ENCODE measurements around the gene HRH4. TPM values are rescaled to one million over a fixed set of nuclear protein-coding genes. Genes with fewer than 3 reads are reported as not detected.

The HRH4 gene
- total RNA-seq, 1 experiment from 2014 or later = not detected

DNA sequence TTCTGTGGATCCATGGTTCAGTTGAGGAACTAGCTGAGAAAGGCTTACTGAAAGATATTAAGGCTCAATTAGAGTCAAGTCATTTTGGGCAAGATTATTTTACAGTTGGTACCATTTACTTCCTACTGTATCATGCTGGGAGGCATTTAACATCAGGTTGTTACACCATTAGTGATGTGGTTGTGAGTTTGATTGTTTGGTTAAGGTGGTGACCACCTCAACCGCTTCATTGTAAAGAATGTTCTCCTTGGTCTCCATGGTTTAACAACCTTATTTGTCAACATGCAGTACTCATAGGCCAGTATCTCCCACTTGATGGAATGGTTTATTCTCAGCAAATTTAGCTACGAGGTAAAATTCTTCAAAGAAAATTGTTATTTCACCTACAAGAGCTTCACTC is 34.1 kb downstream of the HRH4 start:
- H3K23me2 ChIP-seq (ENCODE audit: insufficient read length, low read depth, low read length, poor library complexity, severe bottlenecking) = no peaks in the 10 kb centered on the region
- no peak overlapping the region for H2BK12ac ChIP-seq (ENCODE audit: insufficient read length, low read depth, low read length)
- no peak overlapping the region for H4K5ac ChIP-seq (ENCODE audit: insufficient read length, low read depth, low read length)
- H3K14ac ChIP-seq (ENCODE audit: insufficient read depth, low read length) = no peak overlapping the region
- TF ChIP-seq, protein P1, sequence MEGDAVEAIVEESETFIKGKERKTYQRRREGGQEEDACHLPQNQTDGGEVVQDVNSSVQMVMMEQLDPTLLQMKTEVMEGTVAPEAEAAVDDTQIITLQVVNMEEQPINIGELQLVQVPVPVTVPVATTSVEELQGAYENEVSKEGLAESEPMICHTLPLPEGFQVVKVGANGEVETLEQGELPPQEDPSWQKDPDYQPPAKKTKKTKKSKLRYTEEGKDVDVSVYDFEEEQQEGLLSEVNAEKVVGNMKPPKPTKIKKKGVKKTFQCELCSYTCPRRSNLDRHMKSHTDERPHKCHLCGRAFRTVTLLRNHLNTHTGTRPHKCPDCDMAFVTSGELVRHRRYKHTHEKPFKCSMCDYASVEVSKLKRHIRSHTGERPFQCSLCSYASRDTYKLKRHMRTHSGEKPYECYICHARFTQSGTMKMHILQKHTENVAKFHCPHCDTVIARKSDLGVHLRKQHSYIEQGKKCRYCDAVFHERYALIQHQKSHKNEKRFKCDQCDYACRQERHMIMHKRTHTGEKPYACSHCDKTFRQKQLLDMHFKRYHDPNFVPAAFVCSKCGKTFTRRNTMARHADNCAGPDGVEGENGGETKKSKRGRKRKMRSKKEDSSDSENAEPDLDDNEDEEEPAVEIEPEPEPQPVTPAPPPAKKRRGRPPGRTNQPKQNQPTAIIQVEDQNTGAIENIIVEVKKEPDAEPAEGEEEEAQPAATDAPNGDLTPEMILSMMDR (conservative IDR thresholded peaks at IDR 0.05) = no peak
- H3K4me2 ChIP-seq (ENCODE audit: insufficient read depth, insufficient read length, low read length) = no peak overlapping the region
- no peak overlapping the region for H3K23ac ChIP-seq (ENCODE audit: insufficient read length, low read depth, low read length)
- H3K27ac ChIP-seq (ENCODE audit: insufficient read length, low read depth, low read length) = no peak overlapping the region
- no peaks in the 10 kb centered on the region for H3K27me3 ChIP-seq (ENCODE audit: insufficient read depth, low read length)
- H2AFZ ChIP-seq (ENCODE audit: low read length) = no peak overlapping the region
- no CpG with 5 or more reads among the region's 2 CpGs for WGBS (ENCODE audit: extremely low coverage, insufficient read length, low lambda C conversion rate)
- Mint-ChIP-seq H3K4me3 (no peak overlapping the region), H3K9me3 (no peaks in the 10 kb centered on the region), H3K4me1 (peaks cover 0 to 6% of the 10 kb centered on the region in 2 experiments; a peak in 1 of 4 replicates), H3K36me3 (ENCODE audit: insufficient read depth in 1 of 3, low read depth in 3 of 3) (no peaks in the 10 kb centered on the region; a peak in 1 of 7 replicates), H3K27ac (no peak overlapping the region), H3K27me3 (ENCODE audit: low read depth) (peaks cover 3% of the 10 kb centered on the region)
- H3K79me2 ChIP-seq (ENCODE audit: insufficient read depth, low read length) = no peaks in the 10 kb centered on the region
- H3K56ac ChIP-seq (ENCODE audit: insufficient read length, low read depth, low read length) = no peak overlapping the region
- no peak overlapping the region for H3T11ph ChIP-seq (ENCODE audit: low read length)
- no peaks in the 10 kb centered on the region for H3K9me3 ChIP-seq (ENCODE audit: control insufficient read depth, low read depth, low read length)
- H3K4ac ChIP-seq (ENCODE audit: low read depth, low read length) = no peak overlapping the region
- H2BK15ac ChIP-seq (ENCODE audit: low read depth, low read length) = no peak overlapping the region
- H4K91ac ChIP-seq (ENCODE audit: insufficient read length, low read depth, low read length) = no peak overlapping the region
- no peak overlapping the region for H2BK20ac ChIP-seq (ENCODE audit: low read depth, low read length, poor library complexity, severe bottlenecking)
- H4K20me1 ChIP-seq (ENCODE audit: control insufficient read depth, insufficient read depth, insufficient read length) = no peaks in the 10 kb centered on the region
- H3K4me1 ChIP-seq (ENCODE audit: insufficient read depth, low read length) = no peaks in the 10 kb centered on the region
- H2BK5ac ChIP-seq (ENCODE audit: insufficient read length, low read length) = no peak overlapping the region
- no peak overlapping the region for H2BK120ac ChIP-seq (ENCODE audit: low read depth, low read length, poor library complexity, severe bottlenecking)
- no peaks in the 10 kb centered on the region for H3K79me1 ChIP-seq (ENCODE audit: insufficient read depth, low read depth, low read length, poor library complexity, severe bottlenecking)
- H4K8ac ChIP-seq (replicated peaks; ENCODE audit: insufficient read length, low read depth, low read length) = no peak overlapping the region
- H2AK5ac ChIP-seq (ENCODE audit: insufficient read length, low read length) = no peak overlapping the region
- H3K9ac ChIP-seq (ENCODE audit: extremely low read depth, insufficient read length, low read length) = no peak overlapping the region
- no peak for DNase-seq
- H3K18ac ChIP-seq (ENCODE audit: insufficient read length, low read depth, low read length) = no peak overlapping the region

All from H9 (cell line).